GM19238 (cell line): ENCODE measurements around the gene NLRP3.
A peak's percentile ranks its signal among the peaks of the same experiment; 100 is the strongest.

Experiments used
- DNase-seq: peaks from one replicate; pipeline ENCODE4 v3.0.0; 2011; ENCODE audit warnings: low spot score; ENCODE audit not compliant: insufficient read length

The NLRP3 gene

DNA sequence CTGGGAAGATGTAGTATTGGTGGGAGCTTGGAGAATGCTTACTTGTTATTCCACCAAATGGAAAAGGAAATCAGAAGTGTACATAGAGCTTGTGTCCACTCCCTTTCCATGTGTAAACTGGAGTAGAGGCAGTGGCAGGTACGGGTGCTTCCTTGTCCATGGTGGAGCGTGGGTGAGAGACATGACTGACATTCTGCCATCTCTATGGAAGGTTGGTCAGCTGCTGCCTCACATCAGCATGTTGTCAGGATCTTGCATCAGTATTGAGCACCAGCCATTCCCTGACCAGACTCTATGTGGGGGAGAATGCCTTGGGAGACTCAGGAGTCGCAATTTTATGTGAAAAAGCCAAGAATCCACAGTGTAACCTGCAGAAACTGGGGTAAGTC is 19.8 kb downstream of the NLRP3 start:
- no peak for DNase-seq

GRCh38 chr1:247437551-247438505 is 21.9 kb downstream of the NLRP3 start:
- DNase-seq: no peak

DNA sequence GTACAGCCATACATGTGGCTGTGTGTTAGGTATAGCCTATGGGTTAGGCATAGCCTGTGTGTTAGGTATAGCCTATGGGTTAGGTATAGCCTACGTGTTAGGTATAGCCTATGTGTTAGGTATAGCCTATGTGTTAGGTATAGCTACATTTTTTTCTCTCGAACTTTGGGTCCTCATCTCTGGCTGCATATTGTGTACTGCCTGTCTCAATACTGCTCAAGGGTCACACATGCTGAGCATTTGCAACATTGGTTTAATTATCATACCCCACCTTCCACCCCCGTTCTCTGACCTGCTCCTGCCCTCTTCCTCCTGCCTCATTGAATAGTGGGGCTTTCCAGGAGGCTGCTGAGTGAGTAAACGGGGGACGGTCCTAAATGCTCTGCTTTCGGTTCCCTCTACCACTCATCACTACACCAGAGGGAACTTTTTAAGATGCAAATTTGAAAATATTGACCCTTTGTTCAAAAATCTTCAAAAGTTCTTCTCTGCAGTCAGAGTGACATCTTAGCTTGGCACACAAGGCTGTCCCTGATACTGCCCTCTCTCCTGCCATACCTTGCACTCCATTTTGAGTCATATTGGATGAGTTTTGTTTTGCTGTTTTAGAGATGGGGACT is 24.1 kb downstream of the NLRP3 start:
- DNase-seq: peak; percentile 47

DNA sequence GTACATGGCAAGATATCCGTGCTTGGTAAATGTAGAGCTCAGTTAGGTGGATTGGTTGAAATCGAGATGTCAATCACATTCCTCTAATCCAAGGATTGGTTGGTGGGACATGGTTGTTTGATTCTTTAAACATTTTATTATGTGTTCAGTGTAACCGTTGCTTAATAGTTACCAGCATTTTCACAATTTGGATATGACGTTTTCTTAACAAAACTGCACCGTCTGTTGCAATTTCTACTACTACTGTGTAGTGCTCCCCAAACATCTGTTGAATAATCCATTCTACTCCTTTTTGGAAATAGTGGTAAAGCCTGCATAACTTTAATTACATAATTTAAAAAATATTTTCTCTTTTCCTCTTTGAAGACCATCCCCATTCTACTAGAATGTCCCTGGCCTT is 25.6 kb downstream of the NLRP3 start:
- no peak for DNase-seq

- DNase-seq: no peak
Observed at GRCh38 chr1:247442164-247442563, 26.2 kb downstream of the NLRP3 start.

DNA sequence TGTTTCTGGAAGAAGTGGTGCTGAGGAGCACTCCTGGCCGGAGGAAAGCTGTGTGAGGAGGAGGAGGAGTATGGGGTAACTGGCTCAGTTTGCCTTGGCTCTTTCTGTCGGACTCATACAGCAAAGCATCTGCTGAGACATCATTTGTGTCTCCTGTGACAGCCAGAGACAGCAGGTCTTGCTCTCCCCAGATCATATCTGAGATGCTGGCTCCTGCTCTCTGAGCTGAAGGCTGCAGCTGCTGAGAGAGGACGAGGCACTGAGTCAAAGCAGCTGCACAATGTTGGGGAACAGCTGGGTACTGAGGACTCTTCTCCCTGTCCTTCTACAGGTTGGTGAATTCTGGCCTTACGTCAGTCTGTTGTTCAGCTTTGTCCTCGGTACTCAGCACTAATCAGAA is 27.7 kb downstream of the NLRP3 start:
- no peak for DNase-seq

DNA sequence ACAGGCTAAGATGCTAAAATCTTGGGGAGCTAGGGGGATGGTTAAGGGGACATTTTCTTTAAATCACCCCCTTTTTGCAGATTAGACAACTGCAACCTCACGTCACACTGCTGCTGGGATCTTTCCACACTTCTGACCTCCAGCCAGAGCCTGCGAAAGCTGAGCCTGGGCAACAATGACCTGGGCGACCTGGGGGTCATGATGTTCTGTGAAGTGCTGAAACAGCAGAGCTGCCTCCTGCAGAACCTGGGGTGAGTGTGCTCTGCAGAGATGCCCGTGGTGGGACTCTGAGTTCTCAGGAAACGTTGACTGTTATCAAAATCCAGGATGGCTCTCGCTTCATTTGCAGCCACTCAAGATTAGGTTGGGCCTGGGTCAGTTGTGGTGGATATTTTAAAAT is 28.6 kb downstream of the NLRP3 start:
- no peak for DNase-seq

DNA sequence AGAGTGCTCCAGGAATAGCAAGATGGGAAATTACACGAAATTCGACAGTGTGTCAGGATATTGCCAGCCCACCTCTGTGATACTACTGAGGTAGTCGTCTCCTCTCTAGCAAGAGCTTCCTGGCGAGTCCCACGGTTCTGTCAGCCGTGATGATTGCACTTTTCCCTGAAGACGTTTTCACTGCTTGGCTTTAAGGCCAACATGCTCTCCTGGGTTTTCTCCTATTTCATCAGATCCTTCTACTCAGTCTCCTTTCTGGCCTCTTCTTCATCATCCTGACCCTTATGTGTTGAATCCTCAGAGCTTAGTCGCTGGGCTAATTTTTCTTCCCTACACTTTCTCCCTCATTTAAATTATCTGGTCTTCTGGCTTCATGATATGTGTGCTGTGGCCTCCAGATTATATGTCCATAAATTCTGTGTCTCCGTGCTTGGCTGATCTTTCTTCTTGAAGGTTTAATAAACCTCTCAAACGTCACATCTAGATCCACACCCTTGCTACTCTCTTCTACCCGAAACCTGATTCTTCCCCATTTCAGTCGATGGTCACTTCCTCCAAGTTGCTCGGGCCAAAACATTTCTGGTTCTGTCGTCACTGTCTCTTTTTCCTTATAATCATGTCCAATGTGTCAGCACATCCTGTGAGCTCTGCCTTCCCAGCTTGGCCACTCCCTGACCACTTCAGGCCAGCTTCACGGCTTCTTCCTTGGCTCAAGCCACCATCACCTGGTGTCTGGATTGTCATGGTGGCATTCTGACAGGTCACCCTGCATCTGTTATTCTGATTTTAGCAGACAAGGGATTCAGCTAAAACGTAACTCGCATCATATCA is 29.8 kb downstream of the NLRP3 start:
- no peak for DNase-seq

DNA sequence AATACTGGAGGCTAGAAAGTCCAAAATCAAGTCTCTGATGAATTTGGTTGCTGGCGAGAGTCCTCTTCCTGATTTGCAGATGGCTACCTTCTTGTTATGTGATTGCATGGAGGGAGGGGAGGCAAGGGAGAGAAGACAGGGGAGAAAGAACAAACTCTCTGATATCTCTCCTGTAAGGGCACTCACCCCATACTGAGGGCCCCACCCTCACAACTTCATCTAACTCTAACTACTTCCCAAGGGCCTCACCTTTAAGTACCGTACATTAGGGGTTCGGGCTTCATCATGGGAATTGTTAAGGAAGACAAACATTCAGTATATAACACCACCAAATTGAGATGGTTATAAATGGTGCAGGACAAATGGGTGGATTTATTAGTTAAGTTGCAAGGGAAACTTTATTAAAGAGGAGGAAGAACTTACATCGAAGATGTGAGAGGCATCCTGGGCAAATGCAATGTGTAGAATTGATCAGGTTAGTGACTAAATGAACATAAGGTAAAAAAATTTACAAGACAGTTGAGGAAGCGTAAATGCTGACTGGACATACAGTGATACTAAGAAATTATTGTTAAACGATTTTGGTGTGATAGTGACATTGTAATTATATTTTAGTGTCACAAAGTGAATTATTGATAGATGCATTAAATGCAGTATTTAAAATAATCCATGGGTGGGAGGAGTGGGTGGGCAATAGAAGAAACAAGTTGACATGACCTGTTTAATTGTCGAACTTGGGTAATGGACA is 31.4 kb downstream of the NLRP3 start:
- DNase-seq: no peak

GRCh38 chr1:247448107-247448791 is 32.3 kb downstream of the NLRP3 start:
- DNase-seq: no peak

- DNase-seq: no peak
Observed at GRCh38 chr1:247451388-247452010, 35.5 kb downstream of the NLRP3 start.

GRCh38 chr1:247452447-247453039 is 36.6 kb downstream of the NLRP3 start:
- DNase-seq: no peak

DNA sequence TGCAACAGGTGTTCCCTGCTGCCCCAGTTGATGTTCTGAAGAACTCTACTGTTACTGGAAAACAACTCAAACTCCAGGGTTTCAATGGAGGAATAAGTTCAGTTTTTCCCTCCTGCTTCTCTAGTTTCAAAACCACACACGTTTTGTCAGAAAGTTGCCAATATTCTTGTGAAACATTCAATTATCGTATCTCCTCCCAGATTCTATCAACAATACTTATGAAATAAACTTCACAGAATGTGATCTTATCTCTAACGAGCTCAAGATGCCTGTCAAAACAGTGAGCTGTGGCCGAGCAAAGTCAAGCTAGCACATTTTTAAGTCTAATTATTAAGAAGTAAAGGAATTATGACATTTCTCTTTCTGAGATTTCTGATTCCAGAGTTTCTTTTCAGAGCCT is 37.3 kb downstream of the NLRP3 start:
- no peak for DNase-seq

- DNase-seq: no peak
Observed at GRCh38 chr1:247453997-247454396, 38.0 kb downstream of the NLRP3 start.

DNA sequence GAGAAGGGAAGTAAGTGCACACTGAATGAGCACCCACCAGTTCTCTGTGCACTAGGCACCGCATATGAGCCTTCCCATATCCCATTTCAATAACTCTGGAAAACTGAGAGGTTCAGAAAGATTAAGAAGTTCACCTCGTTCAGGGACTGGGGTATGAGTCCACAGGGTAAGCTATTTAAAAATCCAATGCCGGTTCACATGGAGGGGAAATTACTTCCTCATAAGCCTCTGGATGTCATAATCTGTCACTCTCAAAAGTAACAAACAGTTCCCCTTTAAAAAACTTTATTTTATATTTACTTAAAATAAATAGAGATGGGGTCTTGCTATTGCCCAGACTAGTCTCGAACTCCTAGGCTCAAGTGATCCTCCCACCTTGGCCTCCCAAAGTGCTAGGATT is 40.0 kb downstream of the NLRP3 start:
- DNase-seq: no peak

DNA sequence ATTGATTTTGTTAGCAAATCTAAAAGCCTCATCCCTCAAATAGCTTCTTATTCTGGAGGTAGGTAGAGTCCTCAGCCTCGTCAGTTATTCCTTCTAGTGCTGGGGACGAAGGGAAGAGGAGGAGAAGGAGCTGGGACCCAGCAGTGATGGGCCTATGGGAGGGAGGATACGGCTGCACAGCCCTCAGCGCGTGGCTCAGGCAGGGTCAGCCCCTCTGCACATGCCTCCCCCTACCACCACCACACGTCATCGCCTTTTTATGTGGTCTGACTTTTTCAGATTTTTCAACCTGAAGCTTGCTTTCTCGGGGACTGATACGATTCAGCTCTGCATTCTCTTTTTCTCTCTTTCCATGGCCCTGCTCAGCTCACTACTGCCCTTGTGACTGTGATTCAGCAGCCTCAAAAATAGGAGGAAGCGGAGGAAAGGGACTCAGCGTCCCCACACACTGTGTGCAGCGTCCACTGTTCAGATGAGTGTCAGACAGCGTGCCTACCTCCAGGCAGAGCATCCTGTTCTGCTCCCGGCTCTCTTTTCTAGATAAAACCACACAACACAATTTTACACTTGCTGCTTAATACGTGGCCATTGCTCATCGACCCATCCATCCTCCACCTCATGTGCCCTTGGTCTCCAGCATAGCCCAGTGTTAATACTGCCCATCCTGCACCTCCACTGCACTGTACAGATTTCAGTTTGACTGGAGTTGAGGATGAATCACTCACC is 41.1 kb downstream of the NLRP3 start:
- no peak for DNase-seq

DNA sequence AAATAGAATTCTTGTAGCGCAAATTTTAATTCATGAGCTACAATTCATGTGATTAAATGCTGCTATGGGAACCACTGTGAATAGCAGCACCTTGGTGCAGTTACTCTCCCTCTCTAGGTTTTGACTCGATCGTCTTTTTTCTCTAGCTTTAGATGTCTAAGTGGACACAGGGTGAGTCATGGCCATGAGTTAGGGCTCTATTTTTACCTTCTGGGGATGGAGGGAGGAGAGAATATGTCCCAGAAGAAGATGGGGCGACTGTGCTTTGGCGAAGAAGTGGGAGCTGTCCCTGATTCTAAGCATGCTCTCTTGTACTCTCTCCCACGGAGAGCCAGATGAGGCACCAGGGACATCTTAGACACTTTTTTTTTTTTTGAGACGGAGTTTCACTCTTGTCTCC is 43.5 kb downstream of the NLRP3 start:
- DNase-seq: no peak

DNA sequence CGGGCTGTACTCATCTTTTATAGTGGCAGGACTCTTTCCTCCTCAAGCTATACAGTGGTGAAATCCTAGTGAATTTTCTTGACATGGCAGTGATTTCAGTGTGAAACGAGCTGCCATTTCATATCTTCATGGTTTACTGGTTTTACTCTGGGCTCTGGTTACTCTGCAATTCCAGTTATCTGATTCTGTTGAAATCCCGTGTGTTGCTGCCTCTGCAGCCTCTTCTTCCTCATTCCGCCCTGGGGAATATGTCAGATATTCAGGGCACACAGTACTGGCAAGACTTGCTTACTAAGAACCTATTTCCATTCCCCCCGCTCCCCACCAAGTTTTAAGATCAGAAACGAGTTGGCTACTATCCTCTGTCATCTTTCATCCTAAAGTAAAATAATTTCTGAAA is 49.8 kb downstream of the NLRP3 start:
- no peak for DNase-seq

- DNase-seq: no peak
Observed at GRCh38 chr1:247467129-247467528, 51.2 kb downstream of the NLRP3 start.
